ENCODE measurements around the gene PTH1R.
A peak's percentile ranks its signal among the peaks of the same experiment; 100 is the strongest.

Gene PTH1R

DNA sequence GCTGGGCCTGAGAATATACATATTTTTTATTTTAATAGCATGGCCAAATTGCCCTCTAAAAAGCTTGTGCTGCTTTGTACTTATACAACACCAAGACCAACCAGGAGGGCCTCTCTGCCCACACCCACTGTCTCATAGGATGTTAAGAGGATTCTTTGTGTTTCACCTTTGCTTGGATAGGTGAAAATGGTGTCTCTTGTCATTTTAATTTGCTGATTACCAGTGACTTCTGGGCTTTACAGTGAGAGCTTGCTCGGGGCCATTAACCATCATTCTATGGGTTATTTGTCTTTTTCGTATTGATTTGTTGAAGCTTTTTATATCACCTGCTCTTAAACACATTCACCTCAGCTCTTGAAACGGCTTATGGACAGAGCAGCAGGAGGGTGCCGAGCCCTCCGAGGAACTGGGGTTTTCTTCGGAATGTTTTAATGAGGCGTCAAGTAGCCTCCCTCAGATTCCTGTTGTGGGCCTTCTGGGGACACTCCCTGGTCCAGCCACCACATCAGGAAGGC is 10.5 kb downstream of the PTH1R start:
- no peak overlapping the region for H3K4me3 ChIP-seq (ENCODE audit: low read depth, low read length)
- in situ Hi-C loops (cut with HindIII; ENCODE audit: low sequenced_read_pairs) = no loop called here
- TF ChIP-seq, protein P1, sequence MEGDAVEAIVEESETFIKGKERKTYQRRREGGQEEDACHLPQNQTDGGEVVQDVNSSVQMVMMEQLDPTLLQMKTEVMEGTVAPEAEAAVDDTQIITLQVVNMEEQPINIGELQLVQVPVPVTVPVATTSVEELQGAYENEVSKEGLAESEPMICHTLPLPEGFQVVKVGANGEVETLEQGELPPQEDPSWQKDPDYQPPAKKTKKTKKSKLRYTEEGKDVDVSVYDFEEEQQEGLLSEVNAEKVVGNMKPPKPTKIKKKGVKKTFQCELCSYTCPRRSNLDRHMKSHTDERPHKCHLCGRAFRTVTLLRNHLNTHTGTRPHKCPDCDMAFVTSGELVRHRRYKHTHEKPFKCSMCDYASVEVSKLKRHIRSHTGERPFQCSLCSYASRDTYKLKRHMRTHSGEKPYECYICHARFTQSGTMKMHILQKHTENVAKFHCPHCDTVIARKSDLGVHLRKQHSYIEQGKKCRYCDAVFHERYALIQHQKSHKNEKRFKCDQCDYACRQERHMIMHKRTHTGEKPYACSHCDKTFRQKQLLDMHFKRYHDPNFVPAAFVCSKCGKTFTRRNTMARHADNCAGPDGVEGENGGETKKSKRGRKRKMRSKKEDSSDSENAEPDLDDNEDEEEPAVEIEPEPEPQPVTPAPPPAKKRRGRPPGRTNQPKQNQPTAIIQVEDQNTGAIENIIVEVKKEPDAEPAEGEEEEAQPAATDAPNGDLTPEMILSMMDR (IDR thresholded peaks at IDR 0.05; ENCODE audit: low read depth, low read length) = no peak
- DNase-seq (ENCODE audit: low read depth, low spot score) = no peak

DNA sequence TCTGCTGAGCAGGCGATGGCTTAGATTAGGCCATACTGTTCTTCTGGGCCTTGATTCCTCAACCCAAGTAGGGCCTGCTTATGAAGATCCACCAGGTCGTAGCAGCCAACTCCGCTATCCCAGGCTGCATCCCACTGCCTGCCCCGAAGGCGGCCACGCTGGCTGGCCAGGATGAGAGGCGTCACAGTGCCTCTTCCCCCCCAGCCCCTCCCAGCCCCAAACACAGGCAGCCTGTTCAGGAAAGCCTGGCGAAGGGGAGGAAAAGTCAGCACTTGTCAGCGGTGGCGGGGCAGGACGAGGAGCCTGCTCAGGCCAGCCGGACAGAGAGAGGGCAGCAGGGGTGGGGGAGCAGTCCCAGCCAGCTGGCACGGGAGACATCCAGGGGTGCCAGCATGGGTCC is 11.2 kb downstream of the PTH1R start:
- in situ Hi-C loops (cut with HindIII; ENCODE audit: low sequenced_read_pairs) = no loop called here
- TF ChIP-seq, protein P1 (IDR thresholded peaks at IDR 0.05; ENCODE audit: low read depth, low read length) = no peak
- H3K4me3 ChIP-seq (ENCODE audit: low read depth, low read length) = no peak overlapping the region
- DNase-seq (ENCODE audit: low read depth, low spot score) = no peak

DNA sequence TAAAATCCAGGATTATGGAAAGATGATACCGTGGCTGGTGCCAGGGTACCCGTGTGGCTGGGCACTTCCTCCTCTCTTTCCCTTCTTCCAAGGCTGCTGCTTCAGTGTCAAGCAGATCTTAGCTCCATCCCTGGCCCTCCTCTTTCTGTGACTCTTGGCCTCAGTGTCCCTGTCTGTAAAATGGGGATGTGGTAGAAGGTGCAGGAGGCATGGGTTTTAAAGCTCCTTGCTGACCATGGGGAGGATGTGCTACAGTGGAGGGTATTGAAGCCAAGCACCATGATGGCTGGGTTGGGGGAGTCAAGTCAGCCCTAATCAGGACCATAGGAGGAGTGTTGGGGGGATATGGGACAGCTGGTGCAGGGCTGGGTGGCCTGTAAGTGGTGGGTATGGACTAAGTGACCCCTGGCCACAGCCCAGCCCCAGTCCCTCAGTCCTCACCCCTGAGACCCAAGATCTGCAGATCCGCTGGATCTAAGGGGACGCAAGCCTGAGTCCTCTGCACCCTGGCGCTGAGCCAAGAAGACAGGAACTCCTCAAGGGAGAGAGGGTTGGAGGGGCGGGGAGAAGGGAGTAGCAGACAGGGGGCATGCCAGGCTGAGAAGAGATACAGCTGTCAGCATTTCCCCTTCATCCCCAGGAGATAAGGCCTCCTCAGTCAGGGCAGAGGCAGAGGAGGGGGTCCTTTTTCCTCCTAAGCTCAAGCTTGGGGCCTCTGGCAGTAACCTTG is 12.0 kb downstream of the PTH1R start:
- TF ChIP-seq, protein P1 (IDR thresholded peaks at IDR 0.05; ENCODE audit: low read depth, low read length) = no peak
- DNase-seq (ENCODE audit: low read depth, low spot score) = no peak
- in situ Hi-C loops (cut with HindIII; ENCODE audit: low sequenced_read_pairs) = no loop called here

DNA sequence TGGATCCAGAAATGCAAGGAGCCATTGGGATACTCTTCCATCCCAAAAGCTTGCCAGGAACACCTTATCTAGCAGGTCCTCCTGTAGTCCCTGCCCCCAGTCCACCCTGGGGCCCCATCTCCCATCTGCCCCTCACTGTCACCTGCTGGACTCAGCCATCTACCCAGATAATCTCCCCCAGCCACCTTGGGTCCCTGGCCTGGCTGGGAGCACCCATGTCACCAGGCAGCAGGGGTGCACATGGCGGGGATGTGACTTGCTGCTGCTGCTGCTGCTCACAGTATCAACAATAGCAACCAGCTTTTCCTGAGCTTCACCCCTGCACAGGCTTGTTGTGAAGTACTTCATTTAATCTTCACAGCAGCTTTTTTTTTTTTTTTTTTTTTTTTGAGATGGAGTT is 12.6 kb downstream of the PTH1R start:
- DNase-seq (ENCODE audit: low read depth, low spot score) = no peak
- TF ChIP-seq, protein P1 (IDR thresholded peaks at IDR 0.05; ENCODE audit: low read depth, low read length) = no peak
- no peak overlapping the region for H3K4me3 ChIP-seq (ENCODE audit: low read depth, low read length)
- in situ Hi-C loops (cut with HindIII; ENCODE audit: low sequenced_read_pairs) = no loop called here

More for the DNA sequence above, 12.0 kb downstream of the PTH1R start:
- no peak overlapping the region for H3K4me3 ChIP-seq (ENCODE audit: low read depth, low read length)

DNA sequence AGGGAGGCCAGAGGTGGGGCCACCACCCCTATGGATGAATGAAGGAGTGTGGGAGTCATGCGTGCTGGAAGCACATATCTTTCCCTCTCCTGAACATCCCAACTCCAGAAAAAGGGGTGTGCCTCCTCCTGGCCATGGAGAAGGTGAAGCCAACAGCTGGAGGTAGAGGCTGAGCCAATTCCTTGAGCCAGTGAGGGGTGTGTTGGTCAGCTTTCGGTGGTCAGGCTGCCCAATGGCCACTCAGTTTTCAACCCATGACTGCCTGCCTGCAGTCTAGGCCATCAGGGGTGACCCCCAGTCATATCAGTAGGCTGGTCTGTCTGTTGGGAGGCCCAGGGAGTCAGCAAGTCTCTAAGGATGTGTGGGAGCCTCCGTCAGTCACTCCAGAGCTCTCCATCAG is 13.6 kb downstream of the PTH1R start:
- TF ChIP-seq, protein P1 (IDR thresholded peaks at IDR 0.05; ENCODE audit: low read depth, low read length) = no peak
- in situ Hi-C loops (cut with HindIII; ENCODE audit: low sequenced_read_pairs) = no loop called here
- H3K4me3 ChIP-seq (ENCODE audit: low read depth, low read length) = no peak overlapping the region
- DNase-seq (ENCODE audit: low read depth, low spot score) = no peak

DNA sequence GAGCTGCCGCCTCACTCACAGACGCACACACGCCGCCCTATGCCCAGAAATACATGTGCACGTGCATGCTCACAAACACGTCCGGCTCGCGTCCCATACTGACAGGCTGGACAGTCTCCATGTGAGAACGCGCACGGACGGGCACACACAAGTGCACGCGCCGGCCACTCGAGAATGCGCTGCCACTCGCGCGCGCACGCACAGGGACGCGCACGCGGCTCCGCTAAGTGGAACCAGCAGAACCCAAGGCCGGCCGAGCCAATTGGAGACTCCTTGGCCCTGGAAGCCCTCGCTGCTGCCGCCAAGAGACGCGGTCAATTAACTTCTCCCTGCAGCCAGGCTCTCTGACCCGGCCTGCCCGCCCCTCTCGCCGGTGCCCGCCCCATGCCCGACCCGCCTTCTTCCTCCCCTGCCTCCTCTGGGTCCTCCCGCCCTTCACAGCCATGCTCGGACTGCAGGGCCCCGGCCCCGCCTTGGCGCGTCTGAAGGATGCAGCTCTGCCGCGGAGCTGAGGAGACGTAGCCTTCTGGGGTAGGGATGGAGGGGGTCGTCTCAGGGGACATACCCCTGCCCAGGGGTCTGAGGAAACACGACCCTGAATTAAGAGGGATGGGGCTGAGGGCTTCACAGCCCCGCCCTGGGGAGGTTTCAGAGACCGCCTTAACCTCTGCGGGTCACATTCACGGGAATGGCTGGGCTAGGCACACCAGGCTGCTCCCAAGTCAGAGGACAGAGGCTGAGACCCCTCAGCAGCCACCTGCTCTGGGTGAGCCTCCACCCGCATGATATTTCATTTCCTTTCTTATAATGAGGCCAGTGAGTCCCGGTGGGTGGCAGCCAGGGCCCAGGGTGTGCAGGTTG is 15.0 kb downstream of the PTH1R start:
- DNase-seq (ENCODE audit: low read depth, low spot score) = peak; percentile 34
- TF ChIP-seq, protein P1 (IDR thresholded peaks at IDR 0.05; ENCODE audit: low read depth, low read length) = no peak
- H3K4me3 ChIP-seq (ENCODE audit: low read depth, low read length) = peak overlapping the region; percentile 36
- in situ Hi-C loops (cut with HindIII; ENCODE audit: low sequenced_read_pairs) = no loop called here
